ENCODE measurements around the gene RABEPK. TPM values are rescaled to one million over a fixed set of nuclear protein-coding genes. Genes with fewer than 3 reads are reported as not detected.
A peak's percentile ranks its signal among the peaks of the same experiment; 100 is the strongest.
"Not testable (repeated sequence)": the region's sequence is repeated elsewhere in the genome, so short reads cannot be mapped to it uniquely, and the experiment has no call there.

Gene RABEPK, protein sequence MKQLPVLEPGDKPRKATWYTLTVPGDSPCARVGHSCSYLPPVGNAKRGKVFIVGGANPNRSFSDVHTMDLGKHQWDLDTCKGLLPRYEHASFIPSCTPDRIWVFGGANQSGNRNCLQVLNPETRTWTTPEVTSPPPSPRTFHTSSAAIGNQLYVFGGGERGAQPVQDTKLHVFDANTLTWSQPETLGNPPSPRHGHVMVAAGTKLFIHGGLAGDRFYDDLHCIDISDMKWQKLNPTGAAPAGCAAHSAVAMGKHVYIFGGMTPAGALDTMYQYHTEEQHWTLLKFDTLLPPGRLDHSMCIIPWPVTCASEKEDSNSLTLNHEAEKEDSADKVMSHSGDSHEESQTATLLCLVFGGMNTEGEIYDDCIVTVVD
- total RNA-seq (10 to 100 TPM in 3 of 4 donors, 1 to 10 TPM in 1; 8.8 to 12.7 (median 11.4) TPM), polyA plus RNA-seq (12.0 TPM)
- long read RNA-seq, donor 1, transcript RABEPK-201 (8 exons, 1,313 nt), result minor isoform, 5 of 23 reads
- long read RNA-seq, donor 1, transcript RABEPK-204 (9 exons, 1,466 nt), result major isoform, 9 of 23 reads
- long read RNA-seq, donor 1, partial matches to known transcripts, result 2 of 23 reads
- long read RNA-seq, donor 1, other reads (novel, unspliced or antisense), result 5 of 23 reads
- long read RNA-seq, donor 2, partial matches to known transcripts, result 2 of 14 reads
- long read RNA-seq, donor 2, other reads (novel, unspliced or antisense), result 9 of 14 reads
- long read RNA-seq, donor 3, transcript RABEPK-204 (9 exons, 1,466 nt), result major isoform, 18 of 36 reads
- long read RNA-seq, donor 3, transcript RABEPK-202 (8 exons, 1,504 nt), result minor isoform, 5 of 36 reads
- long read RNA-seq, donor 3, partial matches to known transcripts, result 2 of 36 reads
- long read RNA-seq, donor 3, other reads (novel, unspliced or antisense), result 9 of 36 reads
- long read RNA-seq, donor 4, partial matches to known transcripts, result 1 of 8 reads
- long read RNA-seq, donor 4, other reads (novel, unspliced or antisense), result 3 of 8 reads

DNA sequence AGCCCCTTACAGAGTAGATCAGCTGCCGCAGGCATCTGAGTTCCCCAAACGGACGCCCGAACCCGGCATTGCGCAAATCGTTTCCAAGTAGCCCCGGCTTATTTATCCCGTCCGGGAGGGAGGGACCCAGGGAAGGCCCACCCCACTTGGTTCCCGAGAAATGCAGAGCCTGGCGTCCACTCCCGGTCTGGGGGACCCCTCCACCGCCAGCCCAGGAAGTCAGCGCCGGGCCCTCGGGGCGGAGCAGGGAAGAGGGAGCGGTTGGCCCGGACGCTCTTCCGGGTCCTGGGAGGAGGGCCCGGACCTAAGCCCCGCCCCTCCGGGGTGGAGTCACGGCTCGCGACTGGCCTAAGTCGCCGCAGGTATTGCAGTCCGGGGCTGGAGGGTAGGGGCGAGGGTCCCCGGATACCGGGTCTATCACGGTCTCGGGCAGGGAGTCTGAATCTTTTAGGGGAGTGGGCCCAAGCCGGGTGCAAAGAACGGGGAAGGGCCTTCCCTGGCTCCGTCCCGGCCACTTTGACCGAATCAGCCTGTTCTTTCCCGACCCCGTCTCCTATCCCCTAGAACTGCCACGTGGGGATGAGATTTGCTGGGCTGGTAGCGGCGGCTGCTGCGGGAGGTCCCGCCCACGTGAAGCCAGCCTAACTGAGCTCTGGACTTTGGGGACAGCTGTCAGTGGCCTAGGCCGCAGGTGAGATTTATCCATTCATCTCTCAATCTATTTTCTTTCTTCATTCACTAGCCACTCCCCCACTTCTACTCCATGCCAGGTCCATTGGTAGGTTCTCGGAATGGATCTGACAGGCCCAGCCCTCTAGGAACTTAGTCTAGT is at the start of gene RABEPK:
Gene RABEPK, plus strand, starts transcription at position 327 of the 832 bp plus-strand sequence. CDS start 2,472 bp downstream, outside the sequence.
- intact Hi-C loops (cut with DNase I), result no loop called here
- peak; percentile 99 for ATAC-seq
- H3K27ac ChIP-seq (ENCODE audit: low read length), result peak within 1 kb of the TSS; percentile 89
- peak within 1 kb of the TSS; percentile 79 for H3K4me3 ChIP-seq (ENCODE audit: low read length)
- no peaks in the 10 kb centered on the region for H3K9me3 ChIP-seq (ENCODE audit: control insufficient read depth, low read length)
- WGBS, result under 1% methylated on average over 51 of the region's 51 CpGs
- no peaks in the 10 kb centered on the region for H3K27me3 ChIP-seq (ENCODE audit: control insufficient read depth, insufficient read depth)
- DNase-seq, result peak; percentile 96 to 98 (median 98)
- H3K4me1 ChIP-seq (ENCODE audit: control insufficient read depth, insufficient read depth, low read length), result no peaks in the 10 kb centered on the region

DNA sequence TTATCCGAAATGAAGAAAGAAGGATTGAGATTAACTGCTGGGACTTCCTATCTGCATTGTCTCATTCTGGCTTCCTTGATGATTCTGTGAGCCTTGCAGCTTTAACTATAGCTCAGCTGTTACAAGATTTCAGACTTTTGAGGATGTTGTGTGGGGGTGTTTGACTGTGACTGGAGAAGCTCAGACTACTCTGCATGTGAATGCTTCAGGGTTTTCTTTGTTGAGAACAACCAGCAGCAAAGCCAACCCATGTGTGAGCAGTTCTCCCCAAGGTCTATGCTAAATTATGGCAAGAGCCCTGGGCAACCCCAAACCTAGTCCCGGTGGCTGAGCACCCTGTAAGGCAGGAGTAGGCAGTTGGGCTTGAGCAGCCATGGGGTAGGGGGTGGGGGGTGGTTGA is 48.6 kb upstream of the RABEPK start:
- intact Hi-C loops (cut with DNase I), result no loop called here
- WGBS, result 86% methylated on average over 2 of the region's 2 CpGs

DNA sequence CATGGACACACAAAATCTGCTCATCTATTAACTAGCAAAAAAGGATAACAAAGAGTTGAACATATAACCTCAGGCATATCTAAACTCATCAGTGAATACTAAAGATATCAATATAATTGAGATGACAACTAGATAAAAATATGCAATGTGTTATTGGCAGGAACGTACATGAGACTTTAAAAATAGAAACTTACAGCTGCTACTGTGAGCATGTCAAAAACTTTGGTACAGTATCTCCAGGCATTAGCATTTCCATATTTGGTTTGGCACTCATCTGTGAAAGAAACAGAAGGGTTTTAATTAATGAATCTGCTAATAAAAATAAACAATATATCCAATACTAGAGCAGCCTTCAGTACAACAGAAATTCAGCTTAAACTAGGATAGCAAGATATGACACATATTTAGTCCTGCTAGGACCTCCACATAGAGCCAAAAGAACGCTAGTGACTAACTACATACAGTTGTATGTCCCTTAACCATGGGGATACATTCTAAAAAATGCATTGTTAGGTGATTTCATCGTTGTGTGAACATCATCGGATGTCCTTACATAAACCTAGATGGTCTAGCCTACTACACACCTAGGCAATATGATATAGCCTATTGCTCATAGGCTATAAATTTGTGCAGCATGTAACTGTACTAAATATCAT is 46.5 kb upstream of the RABEPK start:
- H3K4me3 ChIP-seq (ENCODE audit: low read length), result no peak overlapping the region
- ATAC-seq (no peak), DNase-seq (no peak)
- H3K4me1 ChIP-seq (ENCODE audit: control insufficient read depth, insufficient read depth, low read length), result no peaks in the 10 kb centered on the region
- no peaks in the 10 kb centered on the region for H3K27me3 ChIP-seq (ENCODE audit: control insufficient read depth, insufficient read depth)
- intact Hi-C loops (cut with DNase I), result no loop called here
- H3K9me3 ChIP-seq (ENCODE audit: control insufficient read depth, low read length), result no peaks in the 10 kb centered on the region
- WGBS, result 75% methylated on average over 4 of the region's 4 CpGs
- peak overlapping the region; percentile 64 for H3K27ac ChIP-seq (ENCODE audit: low read length)

More for the DNA sequence above, 48.6 kb upstream of the RABEPK start:
- no peaks in the 10 kb centered on the region for H3K4me1 ChIP-seq (ENCODE audit: control insufficient read depth, insufficient read depth, low read length)
- ATAC-seq, result no peak
- no peak for DNase-seq
- no peaks in the 10 kb centered on the region for H3K27me3 ChIP-seq (ENCODE audit: control insufficient read depth, insufficient read depth)
- no peak overlapping the region for H3K4me3 ChIP-seq (ENCODE audit: low read length)
- no peak overlapping the region for H3K27ac ChIP-seq (ENCODE audit: low read length)
- no peaks in the 10 kb centered on the region for H3K9me3 ChIP-seq (ENCODE audit: control insufficient read depth, low read length)

GRCh38 chr9:125156551-125156950 is 43.8 kb upstream of the RABEPK start:
- DNase-seq, result no peak
- ATAC-seq, result no peak
- 98% methylated on average over 2 of the region's 2 CpGs for WGBS
- Histone ChIP-seq H3K4me1 (ENCODE audit: control insufficient read depth, insufficient read depth, low read length) (peaks cover 1% of the 10 kb centered on the region), H3K27ac (ENCODE audit: low read length) (no peak overlapping the region), H3K9me3 (ENCODE audit: control insufficient read depth, low read length) (no peaks in the 10 kb centered on the region), H3K4me3 (ENCODE audit: low read length) (no peak overlapping the region), H3K27me3 (ENCODE audit: control insufficient read depth, insufficient read depth) (no peaks in the 10 kb centered on the region)
- intact Hi-C loops (cut with DNase I), result no loop called here

DNA sequence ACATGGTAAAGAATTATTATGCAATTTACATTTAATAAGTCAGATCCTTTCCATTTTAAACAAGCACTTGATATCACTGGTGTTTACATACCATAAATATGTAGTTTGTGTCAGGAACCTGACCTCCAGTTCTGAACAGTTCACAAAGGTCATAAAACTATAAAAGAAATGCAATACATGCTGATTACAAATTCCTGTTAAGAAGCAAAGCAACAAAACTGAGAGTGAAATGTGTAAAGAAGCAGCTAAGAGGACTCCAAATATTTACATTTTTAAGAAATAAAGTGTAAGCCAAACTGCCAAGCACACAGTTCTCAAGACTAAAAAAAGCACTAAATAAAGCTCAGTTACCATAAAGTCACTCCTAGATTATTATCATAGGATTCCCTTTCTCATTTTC is 39.6 kb upstream of the RABEPK start:
- Histone ChIP-seq H3K27ac (ENCODE audit: low read length) (no peak overlapping the region), H3K27me3 (ENCODE audit: control insufficient read depth, insufficient read depth) (no peaks in the 10 kb centered on the region), H3K4me1 (ENCODE audit: control insufficient read depth, insufficient read depth, low read length) (peaks cover 3% of the 10 kb centered on the region), H3K9me3 (ENCODE audit: control insufficient read depth, low read length) (no peaks in the 10 kb centered on the region), H3K4me3 (ENCODE audit: low read length) (no peak overlapping the region)
- DNase-seq, result no peak
- intact Hi-C loops (cut with DNase I), result no loop called here
- no peak for ATAC-seq

DNA sequence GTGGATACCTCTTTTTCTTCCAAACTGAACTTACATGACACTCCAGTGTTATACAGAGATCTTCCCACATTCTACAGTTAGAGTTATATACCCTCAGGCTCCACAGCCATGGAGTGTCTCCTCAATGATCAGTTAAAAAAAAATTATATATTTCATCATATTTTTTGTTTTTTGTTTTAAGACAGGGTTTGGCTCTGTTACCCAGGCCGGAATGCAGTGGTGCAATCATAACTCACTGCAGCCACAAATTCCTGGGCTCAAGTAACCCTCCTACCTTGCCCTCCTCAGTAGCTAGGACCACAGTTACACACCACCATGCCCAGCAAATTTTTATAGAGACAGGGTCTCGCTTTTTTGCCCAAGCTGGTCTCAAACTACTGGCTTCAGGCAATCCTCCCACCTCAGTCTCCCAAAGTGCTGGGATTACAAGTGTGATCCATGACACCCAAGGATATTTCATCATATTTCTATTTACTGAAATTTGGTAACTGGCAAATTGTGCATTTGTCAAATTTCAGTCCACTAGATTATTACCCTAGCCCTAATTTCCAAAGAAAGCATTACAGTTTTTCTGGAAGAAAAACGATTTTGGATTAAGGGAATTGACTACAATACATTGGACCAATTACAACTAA is 38.9 kb upstream of the RABEPK start:
- H3K27ac ChIP-seq (ENCODE audit: low read length), result peak overlapping the region; percentile 27

GRCh38 chr9:125162891-125163290 is 37.5 kb upstream of the RABEPK start:
- H3K9me3 ChIP-seq (ENCODE audit: control insufficient read depth, low read length); ATAC-seq; H3K4me3 ChIP-seq (ENCODE audit: low read length); DNase-seq; H3K27ac ChIP-seq (ENCODE audit: low read length); H3K27me3 ChIP-seq (ENCODE audit: control insufficient read depth, insufficient read depth); H3K4me1 ChIP-seq (ENCODE audit: control insufficient read depth, insufficient read depth, low read length); intact Hi-C loops (cut with DNase I): not testable (repeated sequence)
- 96% methylated on average over 6 of the region's 6 CpGs for WGBS

More for the DNA sequence above, 38.9 kb upstream of the RABEPK start:
- H3K9me3 ChIP-seq (ENCODE audit: control insufficient read depth, low read length), result no peaks in the 10 kb centered on the region
- no peak overlapping the region for H3K4me3 ChIP-seq (ENCODE audit: low read length)
- 60% methylated on average over 3 of the region's 3 CpGs for WGBS
- H3K27me3 ChIP-seq (ENCODE audit: control insufficient read depth, insufficient read depth), result no peaks in the 10 kb centered on the region
- ATAC-seq, result peak; percentile 32 to 60
- peaks cover 3% of the 10 kb centered on the region for H3K4me1 ChIP-seq (ENCODE audit: control insufficient read depth, insufficient read depth, low read length)
- DNase-seq, result no peak
- intact Hi-C loops (cut with DNase I), result no loop called here

DNA sequence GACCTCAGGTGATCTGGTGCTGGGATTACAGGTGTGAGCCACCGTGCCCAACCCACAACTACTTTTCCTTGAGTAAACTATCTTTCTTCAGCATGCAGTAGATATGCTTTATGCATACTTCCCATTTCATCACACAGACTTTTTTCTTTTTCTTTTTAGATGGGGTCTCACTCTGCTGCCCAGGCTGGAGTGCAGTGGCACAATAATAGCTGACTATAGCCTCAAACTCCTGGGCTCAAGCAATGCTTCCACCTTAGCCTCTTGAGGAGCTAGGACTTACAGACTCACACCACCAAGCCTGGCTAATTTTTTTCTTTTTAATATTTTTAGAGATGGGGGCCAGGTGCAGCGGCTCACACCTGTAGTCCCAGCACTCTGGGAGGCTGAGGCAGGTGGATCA is 33.6 kb upstream of the RABEPK start:
- Histone ChIP-seq H3K27me3 (ENCODE audit: control insufficient read depth, insufficient read depth) (no peaks in the 10 kb centered on the region), H3K4me3 (ENCODE audit: low read length) (no peak overlapping the region), H3K9me3 (ENCODE audit: control insufficient read depth, low read length) (no peaks in the 10 kb centered on the region), H3K27ac (ENCODE audit: low read length) (no peak overlapping the region), H3K4me1 (ENCODE audit: control insufficient read depth, insufficient read depth, low read length) (peaks cover 1% of the 10 kb centered on the region)
- no peak for ATAC-seq
- DNase-seq, result no peak
- WGBS, result 98% methylated on average over 2 of the region's 2 CpGs
- intact Hi-C loops (cut with DNase I), result no loop called here

DNA sequence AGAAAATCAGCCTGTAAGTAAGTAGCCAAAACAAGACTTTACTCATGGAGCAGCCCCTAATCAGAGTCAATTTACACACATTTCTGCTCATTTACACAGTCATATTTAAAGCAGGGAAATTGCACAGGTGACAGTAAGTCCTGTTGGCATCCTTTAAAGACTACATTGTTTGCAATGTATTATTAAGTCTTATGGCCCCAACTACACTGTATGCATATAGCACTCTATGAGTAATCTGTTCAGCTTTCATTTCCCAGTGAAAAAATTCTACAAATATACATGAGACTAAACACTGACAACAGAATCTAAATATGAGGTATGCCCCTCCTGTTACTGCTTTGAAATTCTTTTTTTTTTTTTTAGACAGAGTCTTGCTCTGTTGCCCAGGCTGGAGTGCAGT is 30.4 kb upstream of the RABEPK start:
- intact Hi-C loops (cut with DNase I), result no loop called here
- H3K27me3 ChIP-seq (ENCODE audit: control insufficient read depth, insufficient read depth), result no peaks in the 10 kb centered on the region
- DNase-seq, result no peak
- H3K27ac ChIP-seq (ENCODE audit: low read length), result no peak overlapping the region
- no peaks in the 10 kb centered on the region for H3K9me3 ChIP-seq (ENCODE audit: control insufficient read depth, low read length)
- no peak overlapping the region for H3K4me3 ChIP-seq (ENCODE audit: low read length)
- no peak for ATAC-seq
- peaks cover 4% of the 10 kb centered on the region for H3K4me1 ChIP-seq (ENCODE audit: control insufficient read depth, insufficient read depth, low read length)

Data from right cardiac atrium (tissue), 5 donors.